HG03442 (cell line): ENCODE measurements around the gene PPP1R14D.

ENCODE experiments used
- ATAC-seq: cut with Tn5 transposase; IDR thresholded peaks from one replicate; pipeline ENCODE4 v1.9.1; 2021; ENCODE audit warnings: mild to moderate bottlenecking, moderate library complexity; ENCODE audit not compliant: unreplicated experiment

The PPP1R14D gene

DNA sequence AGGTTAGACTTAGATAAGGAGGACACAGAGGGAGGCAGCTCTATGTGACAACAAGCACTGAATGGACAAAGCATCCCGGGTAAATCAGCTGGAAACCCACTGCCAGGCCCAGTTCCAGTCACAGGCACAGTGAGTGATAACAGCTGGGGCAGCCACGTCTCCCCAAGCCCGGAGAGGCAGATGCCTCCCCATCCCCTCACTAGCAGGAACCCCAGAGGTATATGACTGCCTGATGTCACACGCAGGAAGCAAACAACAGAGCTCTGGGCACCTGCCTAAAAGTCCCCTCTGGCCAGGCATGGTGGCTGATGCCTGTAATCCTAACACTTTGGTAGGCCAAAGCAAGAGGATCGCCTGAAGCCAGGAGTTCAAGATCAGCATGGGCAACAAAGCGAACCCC lies 40.5 kb downstream of the PPP1R14D start:
- ATAC-seq: no peak

GRCh38 chr15:40787344-40787841 lies 41.1 kb downstream of the PPP1R14D start:
- no peak for ATAC-seq

- ATAC-seq: no peak
Observed at GRCh38 chr15:40785814-40786213, 42.7 kb downstream of the PPP1R14D start.

- no peak for ATAC-seq
Observed at GRCh38 chr15:40785164-40785563, 43.3 kb downstream of the PPP1R14D start.

DNA sequence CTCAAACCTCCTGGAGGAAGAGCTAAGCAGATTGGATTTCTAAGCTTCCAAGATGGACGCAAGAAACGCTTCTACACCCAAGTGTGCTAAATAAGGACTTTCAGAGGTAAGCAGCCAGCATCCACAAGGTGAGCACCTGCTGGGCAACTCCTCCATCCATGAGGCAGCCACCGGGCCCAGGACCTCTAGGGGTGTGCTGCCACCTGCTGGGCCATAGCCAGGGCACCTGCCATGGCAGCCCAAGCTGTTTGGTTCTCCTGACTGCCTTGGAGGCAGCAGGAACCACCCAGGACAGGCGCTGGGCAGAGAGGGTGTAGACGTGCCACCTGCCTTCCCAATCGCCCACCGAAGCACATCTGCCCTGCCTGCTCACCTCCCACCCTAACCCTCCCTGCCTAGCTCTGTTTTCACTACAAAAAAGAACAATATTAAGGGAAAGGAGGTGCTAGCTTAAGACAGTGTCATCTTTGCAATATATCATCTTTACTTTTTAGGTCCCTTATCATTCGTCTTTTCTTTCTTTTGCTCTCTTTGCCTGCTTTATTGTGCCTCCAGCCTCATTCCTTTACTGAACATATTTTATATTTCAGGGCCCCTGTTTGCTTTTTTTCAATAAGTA lies 45.8 kb downstream of the PPP1R14D start:
- no peak for ATAC-seq

DNA sequence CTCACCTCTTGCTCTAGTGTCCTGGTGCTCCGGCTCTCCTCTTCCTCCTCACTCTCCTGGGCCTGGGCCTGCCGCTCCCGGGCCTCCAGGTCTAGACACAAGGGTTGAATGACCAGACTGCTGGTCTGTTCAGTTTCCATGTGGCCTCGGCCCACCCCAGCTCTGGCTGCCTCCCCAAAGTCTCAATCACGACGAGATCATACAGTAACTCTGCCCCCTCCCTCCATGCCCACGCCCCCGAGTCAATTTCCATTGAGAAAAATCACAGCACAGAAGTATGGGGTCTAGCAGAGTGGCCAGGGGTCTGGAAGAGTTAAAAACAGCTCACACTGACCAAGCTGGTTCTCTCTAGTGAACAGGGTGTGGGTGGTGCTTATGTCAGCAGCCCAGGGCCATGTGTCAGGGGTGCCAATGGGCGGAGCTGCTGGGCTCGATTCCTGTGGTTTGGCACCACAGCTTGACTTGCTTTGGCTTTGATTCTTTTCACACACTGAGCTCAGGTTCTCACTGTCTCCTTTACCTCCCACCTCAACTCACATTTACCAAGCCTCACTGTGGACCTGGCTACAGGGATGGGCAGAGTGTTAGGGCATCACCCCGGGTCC lies 51.9 kb downstream of the PPP1R14D start:
- no peak for ATAC-seq

DNA sequence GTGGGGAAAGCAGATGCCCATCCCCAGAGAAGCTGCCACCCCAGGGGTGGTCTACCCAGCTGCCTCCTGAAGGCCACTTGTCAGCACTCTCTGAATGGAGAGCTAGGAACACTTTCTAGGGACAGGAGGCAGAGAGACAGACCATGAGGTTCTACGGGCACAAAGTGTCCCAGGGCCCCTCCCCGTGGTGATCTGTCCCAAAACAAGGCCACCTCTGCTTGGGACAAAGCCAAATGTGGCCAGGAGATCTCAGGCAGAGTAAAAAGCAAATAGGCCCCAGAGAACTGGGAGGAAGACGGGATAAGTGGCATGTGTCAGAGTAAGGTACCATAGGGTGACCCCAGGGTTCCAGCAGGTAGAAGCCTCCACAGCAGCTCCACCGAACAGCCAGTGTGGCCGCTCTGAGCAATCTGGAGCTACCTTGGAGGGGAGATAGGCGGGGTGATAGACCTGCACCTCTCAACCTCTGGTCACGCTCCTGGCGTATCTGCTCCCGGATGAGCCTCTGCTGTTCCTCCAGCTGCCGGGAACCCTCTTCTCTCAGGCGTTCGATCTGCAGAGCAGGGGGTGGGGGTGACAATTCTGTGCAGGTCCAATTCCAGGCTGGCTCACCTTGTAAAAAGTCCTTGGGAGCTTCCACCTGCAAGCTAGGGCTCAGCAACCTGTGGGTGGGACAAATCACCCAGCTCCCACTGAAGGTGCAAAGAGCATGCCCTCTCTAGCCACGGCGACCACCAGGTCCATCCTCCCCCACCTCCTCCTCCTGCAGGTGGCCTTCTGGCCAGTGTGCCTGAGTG lies 52.6 kb downstream of the PPP1R14D start:
- ATAC-seq: no peak

DNA sequence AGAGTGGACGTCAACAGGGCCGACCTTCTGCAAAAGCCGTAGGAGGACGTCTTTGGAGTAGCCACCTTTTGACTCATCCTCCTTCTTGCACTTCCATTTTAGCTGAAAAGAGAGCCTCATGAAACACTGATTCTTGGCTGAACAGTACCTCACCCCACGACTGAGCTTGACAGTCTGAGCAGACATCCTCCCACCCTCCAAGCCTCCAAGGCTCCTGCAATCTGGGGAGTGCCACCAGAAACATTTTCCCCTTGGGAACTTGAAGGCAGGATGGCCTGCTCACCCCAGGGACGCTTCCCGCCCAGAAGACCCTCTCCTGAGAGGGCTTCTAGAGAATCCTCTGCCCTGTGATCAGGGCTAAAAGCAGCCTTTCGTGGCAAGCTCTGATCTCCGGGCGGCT lies 53.5 kb downstream of the PPP1R14D start:
- ATAC-seq: no peak

GRCh38 chr15:40773902-40774301 lies 54.6 kb downstream of the PPP1R14D start:
- no peak for ATAC-seq

DNA sequence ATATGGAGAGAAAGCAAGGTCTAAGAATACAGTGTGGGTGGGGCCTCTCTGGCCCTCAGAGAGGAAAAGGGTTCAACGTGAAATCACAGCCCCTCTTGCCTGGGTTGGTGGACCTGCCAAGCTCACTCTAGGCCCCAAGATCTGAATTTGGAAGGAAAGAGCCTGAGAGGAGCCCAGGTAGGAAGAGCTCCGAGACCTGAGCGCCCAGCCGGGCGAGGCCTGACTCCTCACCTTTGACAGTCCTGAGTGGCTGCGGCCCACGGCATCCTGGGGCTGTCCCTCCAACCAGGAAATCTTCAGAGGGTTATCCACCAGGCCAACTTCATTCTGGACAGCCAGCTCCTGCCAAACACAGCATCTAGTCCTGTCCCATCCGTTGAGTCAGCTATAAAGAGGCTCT lies 55.0 kb downstream of the PPP1R14D start:
- no peak for ATAC-seq

- no peak for ATAC-seq
Observed at GRCh38 chr15:40772014-40772413, 56.5 kb downstream of the PPP1R14D start.

DNA sequence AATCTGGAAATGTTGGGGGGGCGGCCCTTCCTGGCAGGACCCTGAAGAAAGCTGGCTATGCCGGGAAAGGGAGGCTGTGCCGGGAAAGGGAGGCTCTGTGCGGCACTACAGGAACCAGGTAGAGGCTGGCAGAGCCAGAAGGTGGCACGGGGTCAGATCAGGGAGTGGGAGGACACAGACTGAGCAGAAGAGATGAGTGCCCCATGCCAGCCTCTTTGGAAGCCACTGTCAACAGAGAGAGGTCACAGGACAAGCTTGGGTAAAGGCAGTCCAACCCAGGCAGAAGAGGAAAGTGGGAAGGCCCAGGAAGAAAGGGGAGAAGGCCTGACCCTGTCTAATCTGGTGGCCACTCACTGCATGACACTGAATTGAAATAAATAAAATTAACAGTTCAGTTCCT lies 57.3 kb downstream of the PPP1R14D start:
- no peak for ATAC-seq

GRCh38 chr15:40770147-40770721 lies 58.3 kb downstream of the PPP1R14D start:
- no peak for ATAC-seq

DNA sequence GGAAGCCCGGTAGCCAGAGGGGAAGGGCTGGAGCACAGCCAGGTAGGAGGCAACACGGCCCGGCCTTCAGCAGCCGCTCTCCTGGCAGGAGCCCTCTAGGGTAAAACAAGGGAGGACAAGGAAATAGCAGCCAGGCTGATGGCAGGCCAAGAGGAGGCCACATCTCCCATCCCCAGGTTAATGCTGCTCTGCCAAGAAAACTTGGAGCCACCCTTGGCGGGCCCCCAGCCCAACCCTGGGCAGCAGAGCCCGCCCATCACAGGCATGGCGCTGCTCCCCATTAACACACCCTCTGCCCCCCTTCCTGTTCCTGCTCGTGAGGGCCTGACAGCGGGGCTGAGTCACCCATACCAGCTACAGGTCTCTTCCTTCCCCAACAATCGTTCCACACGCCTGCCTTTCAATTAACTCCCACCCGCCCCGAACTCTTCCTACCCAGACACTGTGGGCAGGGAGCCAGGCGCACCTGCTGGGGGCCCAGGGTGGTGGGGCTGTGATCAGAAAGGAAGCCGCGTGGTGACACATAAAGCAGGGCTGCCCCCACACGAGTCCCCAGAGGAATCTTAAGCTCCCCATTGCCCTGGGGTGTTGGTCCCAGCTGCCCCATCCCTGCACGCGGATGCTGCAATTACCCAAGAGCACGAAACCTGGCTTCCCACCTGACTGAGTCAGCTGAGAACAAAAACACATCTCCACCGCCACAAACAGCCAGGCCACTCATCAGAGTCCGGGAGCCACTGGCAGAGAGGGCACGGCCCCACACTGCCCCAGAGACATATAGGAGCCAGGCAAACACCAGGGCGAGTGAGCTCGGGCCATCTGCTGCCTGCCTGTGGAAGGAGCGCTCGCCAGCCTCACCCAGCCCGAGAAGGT lies 59.0 kb downstream of the PPP1R14D start, which contains the start of gene C15orf62:
Gene C15orf62 (plus strand): TSS at position 707 of the 873 bp plus-strand sequence. CDS start 516 bp downstream, outside the sequence.
- peak; percentile 36 for ATAC-seq

GRCh38 chr15:40768521-40769273 lies 59.8 kb downstream of the PPP1R14D start:
- no peak for ATAC-seq

DNA sequence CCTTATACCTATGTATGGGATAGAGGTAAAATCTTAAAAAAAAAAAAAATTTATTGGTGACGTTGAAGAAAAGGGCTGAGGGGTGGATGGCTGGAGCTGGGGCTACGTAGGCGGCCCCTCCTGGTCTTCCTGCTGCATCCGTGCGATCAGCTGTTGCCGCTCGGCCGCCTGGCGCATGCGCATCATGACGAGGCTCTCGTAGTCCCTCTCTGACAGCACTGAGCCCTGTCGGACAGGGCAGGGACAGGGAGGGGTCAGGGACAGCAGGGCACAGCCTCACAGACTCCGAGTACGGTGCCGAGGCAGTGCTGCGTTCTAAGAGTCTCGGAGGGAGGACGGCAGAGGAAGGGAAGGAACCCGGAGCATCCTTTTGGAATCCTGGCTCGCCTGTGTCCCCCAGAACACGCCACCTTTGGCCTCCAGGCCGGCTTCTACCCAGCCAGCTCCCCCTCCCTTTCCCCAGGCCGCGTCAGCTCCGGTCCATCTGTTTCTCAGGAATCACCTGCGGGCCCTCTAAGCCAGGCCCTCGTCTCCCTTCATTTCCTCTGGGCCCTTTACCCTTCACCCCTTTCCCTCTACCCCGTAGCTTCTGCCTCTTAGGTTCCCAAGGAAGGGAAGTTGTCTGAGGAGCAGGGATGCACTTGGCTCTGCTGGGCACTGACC lies 60.5 kb downstream of the PPP1R14D start:
- no peak for ATAC-seq

DNA sequence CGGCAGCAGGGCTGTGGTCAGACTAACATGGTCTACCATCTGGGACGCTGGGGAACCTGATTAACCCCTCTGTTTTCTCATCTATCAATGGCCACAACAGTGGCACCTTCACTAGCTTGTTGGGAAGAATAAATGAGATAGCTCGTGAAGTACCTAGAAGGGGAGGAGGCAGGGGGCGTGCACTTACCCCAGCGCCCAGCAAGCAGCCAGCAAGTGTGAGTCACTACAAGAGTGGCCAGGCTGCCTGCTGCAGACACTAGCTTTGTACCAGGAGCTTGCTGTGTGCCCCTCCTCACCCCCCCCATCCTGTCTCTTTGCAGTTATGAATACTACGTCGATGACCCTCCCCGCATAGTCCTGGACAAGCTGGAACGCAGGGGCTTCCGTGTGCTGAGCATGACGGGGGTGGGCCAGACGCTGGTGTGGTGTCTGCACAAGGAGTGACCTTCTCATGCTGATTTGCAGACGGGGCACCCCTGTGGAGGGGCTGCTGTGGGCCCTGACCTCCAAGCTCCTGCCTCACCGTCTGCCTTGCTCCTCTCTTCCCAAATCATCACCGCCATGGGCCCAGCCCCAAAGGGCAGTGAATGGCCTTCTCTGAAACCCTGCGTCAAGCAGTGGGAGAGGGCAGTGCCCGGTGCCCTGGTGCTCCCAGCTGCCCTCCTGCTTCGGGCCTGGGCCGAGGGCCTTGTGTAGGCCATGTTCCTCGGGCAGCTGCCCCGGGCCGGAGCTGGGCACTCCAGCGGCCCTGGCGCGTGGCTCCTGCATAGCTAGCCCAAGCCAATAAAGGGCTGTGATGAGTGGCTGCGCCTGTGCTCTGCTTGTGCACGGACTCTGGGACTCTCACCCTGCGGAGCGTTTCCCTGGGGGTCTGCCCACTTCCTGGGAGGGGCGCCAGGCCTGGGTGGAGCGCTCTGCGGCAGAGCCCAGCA lies 61.3 kb downstream of the PPP1R14D start:
- ATAC-seq: no peak

- ATAC-seq: no peak
Observed at GRCh38 chr15:40766194-40766815, 62.2 kb downstream of the PPP1R14D start.
